Neural progenitor cell (in vitro differentiated cells): ENCODE data around the gene NCAPG2.

ENCODE experiments used
- CTCF ChIP-seq: fragments of 200-600 bp; sonication (generic); IDR thresholded peaks from 2 replicates; pipeline ENCODE4 v1.5.1; 2017; ENCODE audit warnings: antibody characterized with exemption, mild to moderate bottlenecking
- EZH2phosphoT487 ChIP-seq: fragments of 200-600 bp; sonication (generic); IDR thresholded peaks from 2 replicates; pipeline ENCODE4 v1.6.1; 2017; ENCODE audit warnings: antibody characterized with exemption

DNA sequence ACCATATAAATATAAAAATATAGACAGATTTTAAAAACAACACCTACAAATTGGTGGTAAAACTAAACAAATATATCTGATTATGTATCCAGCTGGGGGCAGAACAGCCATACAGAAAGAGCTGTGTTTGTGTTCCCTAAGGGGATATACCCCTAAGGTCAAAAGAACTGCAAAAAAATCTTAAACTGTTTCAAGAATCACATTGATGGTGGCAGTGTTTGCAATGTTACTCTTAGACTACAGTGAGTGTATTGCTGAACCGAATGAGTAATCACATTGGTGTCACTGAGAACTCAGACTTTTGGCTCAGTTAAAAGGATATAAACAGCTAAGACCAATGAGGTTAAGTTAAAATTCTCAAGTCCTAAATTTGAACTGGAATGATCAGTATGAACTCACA lies 89.9 kb downstream of the NCAPG2 start:
- no peak for TF ChIP-seq EZH2phosphoT487
- no peak for TF ChIP-seq CTCF
